WTC11 (cell line): ENCODE results near the gene CDK3. TPM values are rescaled to one million over a fixed set of nuclear protein-coding genes. Genes with fewer than 3 reads are reported as not detected.

Source experiments
- ATAC-seq: fragments of 200-7000 bp; cut with Tn5 transposase; 2 replicates; pipeline ENCODE4 v1.10.0; 2021; ENCODE audit warnings: mild to moderate bottlenecking, moderate library complexity
- CTCF ChIA-PET: fragments of 300-600 bp; sonication (Branson Sonifier 250); formaldehyde crosslinking; loops from one replicate; lab custom pipeline; 2021; ENCODE audit warnings: antibody characterized with exemption; lab: Charles Lee
- POLR2A ChIA-PET: fragments of 350-600 bp; sonication (Branson Sonifier 250); formaldehyde crosslinking; loops from one replicate; lab custom pipeline; 2021; ENCODE audit warnings: antibody characterized with exemption; lab: Charles Lee
- DNase-seq: peaks from one replicate; pipeline ENCODE4 v3.0.0; 2021; ENCODE audit warnings: low spot score
- H3K27ac Mint-ChIP-seq: 2 replicates; pipeline ENCODE4 v1.8.0; 2021; ENCODE audit warnings: mixed read lengths
- H3K27me3 Mint-ChIP-seq: 2 replicates; pipeline ENCODE4 v1.8.0; 2021; ENCODE audit warnings: low read depth, mild to moderate bottlenecking, moderate library complexity, mixed read lengths
- H3K36me3 Mint-ChIP-seq: 2 replicates; pipeline ENCODE4 v1.8.0; 2021; ENCODE audit warnings: mixed read lengths
- H3K4me1 Mint-ChIP-seq: 2 replicates; pipeline ENCODE4 v1.8.0; 2022; ENCODE audit warnings: mixed read lengths
- H3K4me3 Mint-ChIP-seq: 2 replicates; pipeline ENCODE4 v1.8.0; 2021; ENCODE audit warnings: mild to moderate bottlenecking, moderate library complexity, mixed read lengths
- H3K9me3 Mint-ChIP-seq: 2 replicates; pipeline ENCODE4 v1.8.0; 2021; ENCODE audit warnings: mixed read lengths
- AR ChIP-seq: fragments of 250-450 bp; sonication (Bioruptor Pico); IDR thresholded peaks from 2 replicates; pipeline ENCODE4 v1.9.0; 2021; ENCODE audit warnings: mild to moderate bottlenecking
- ATF1 ChIP-seq: sonication (generic); formaldehyde crosslinking; IDR thresholded peaks from 2 replicates; pipeline ENCODE4 v1.8.1; 2023; ENCODE audit warnings: mild to moderate bottlenecking, moderate library complexity, missing genetic modification reagents
- E2F1 ChIP-seq: sonication (generic); formaldehyde crosslinking; IDR thresholded peaks from 2 replicates; pipeline ENCODE4 v1.8.0; 2022; ENCODE audit warnings: mild to moderate bottlenecking, missing genetic modification reagents
- GABPB1 ChIP-seq: sonication (generic); formaldehyde crosslinking; IDR thresholded peaks from 2 replicates; pipeline ENCODE4 v1.8.1; 2023; ENCODE audit warnings: mild to moderate bottlenecking, missing genetic modification reagents
- GRHL2 ChIP-seq: fragments of 250-450 bp; sonication (Bioruptor Pico); IDR thresholded peaks from 2 replicates; pipeline ENCODE4 v1.8.0; 2022; ENCODE audit warnings: mild to moderate bottlenecking, moderate library complexity; ENCODE audit not compliant: insufficient replicate concordance, severe bottlenecking
- GTF2I ChIP-seq: fragments of 250-450 bp; sonication (Bioruptor Pico); conservative IDR thresholded peaks from 2 replicates; pipeline ENCODE4 v1.4.0; 2021; ENCODE audit warnings: mild to moderate bottlenecking
- HMGXB4 ChIP-seq: sonication (generic); formaldehyde crosslinking; IDR thresholded peaks from 2 replicates; pipeline ENCODE4 v1.8.1; 2023; ENCODE audit warnings: mild to moderate bottlenecking, moderate library complexity, missing genetic modification reagents
- IRF2 ChIP-seq: sonication (generic); formaldehyde crosslinking; IDR thresholded peaks from 2 replicates; pipeline ENCODE4 v1.8.0; 2022; ENCODE audit warnings: low read depth, missing genetic modification reagents, borderline replicate concordance
- JAZF1 ChIP-seq: fragments of 250-450 bp; sonication (Bioruptor Pico); IDR thresholded peaks from 2 replicates; pipeline ENCODE4 v1.9.0; 2021; ENCODE audit warnings: moderate library complexity, mild to moderate bottlenecking, inconsistent platforms
- NR1H2 ChIP-seq: sonication (generic); formaldehyde crosslinking; IDR thresholded peaks from 2 replicates; pipeline ENCODE4 v1.9.0; 2021; ENCODE audit warnings: mild to moderate bottlenecking, moderate library complexity, missing genetic modification reagents
- SMAD4 ChIP-seq: sonication (generic); formaldehyde crosslinking; IDR thresholded peaks from 2 replicates; pipeline ENCODE4 v1.8.0; 2022; ENCODE audit warnings: mild to moderate bottlenecking, missing genetic modification reagents
- TEAD1 ChIP-seq: sonication (generic); formaldehyde crosslinking; IDR thresholded peaks from 2 replicates; pipeline ENCODE4 v1.8.0; 2022; ENCODE audit warnings: mild to moderate bottlenecking, missing genetic modification reagents
- ZBTB43 ChIP-seq: sonication (generic); formaldehyde crosslinking; IDR thresholded peaks from 2 replicates; pipeline ENCODE4 v1.8.1; 2023; ENCODE audit warnings: mild to moderate bottlenecking, missing genetic modification reagents
- ZNF121 ChIP-seq: sonication (generic); formaldehyde crosslinking; IDR thresholded peaks from 2 replicates; pipeline ENCODE4 v1.8.0; 2023; ENCODE audit warnings: missing genetic modification reagents
- ZNF263 ChIP-seq: sonication (generic); formaldehyde crosslinking; IDR thresholded peaks from 2 replicates; pipeline ENCODE4 v1.8.1; 2022; ENCODE audit warnings: low read depth, mild to moderate bottlenecking, moderate library complexity, missing genetic modification reagents
- ZNF671 ChIP-seq: fragments of 250-450 bp; sonication (Bioruptor Pico); IDR thresholded peaks from 2 replicates; pipeline ENCODE4 v1.8.0; 2021; ENCODE audit warnings: mild to moderate bottlenecking
- total RNA-seq: library from RNA; stranded (reverse); gene quantifications from 3 replicates; pipeline ENCODE4 v1.2.3, GENCODE V29; 2021
- TF ChIP-seq, protein P1 (sequence below): sonication (generic); formaldehyde crosslinking; IDR thresholded peaks from 2 replicates; pipeline ENCODE4 v1.8.0; 2022; ENCODE audit warnings: mild to moderate bottlenecking, missing genetic modification reagents

Gene CDK3
- total RNA-seq, 1 experiment from 2014 or later, result 9.5 TPM

DNA sequence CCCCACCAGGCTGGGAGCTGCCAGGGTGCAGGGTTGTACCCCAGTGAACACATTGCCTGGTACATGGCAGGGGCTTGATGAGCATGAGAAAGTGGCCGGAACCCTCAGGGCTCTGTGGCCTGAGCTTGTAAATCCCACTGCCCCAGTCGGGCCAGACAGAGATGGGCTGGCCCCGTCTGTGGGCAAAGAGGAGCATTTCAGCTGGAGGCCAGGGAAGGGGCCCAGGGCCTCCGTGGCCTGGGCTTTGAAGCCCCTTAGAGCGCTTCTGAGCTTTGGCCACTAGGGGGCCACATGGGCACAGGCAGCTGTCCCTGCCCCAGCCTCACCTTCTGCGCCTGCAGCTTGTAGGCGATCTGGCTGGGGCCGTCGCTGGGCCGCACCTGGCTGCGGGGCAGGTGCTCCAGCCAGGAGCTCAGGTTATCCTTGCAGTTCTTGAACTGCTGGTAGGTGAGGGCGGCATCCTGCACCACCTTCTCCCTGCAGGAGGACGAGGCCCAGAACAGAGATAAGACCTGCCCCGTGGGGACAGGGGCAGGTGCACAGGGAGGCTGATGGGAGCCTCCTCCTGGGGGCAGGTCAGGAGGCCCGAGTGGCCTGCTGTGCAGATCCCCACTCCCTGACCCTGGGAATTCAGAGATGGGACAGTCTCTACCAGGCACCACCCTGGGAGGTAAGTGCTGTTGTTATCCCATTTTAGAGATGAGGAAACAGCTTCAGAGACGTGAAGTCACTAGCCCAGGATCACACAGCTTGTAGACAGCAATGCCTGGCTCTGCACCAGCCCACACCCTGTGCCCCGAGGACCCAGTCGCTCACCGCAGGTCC lies 13.7 kb downstream of the CDK3 start (continued):
- no peak for TF ChIP-seq GRHL2 (CRISPR knock-in tag)
- TF ChIP-seq TEAD1 (CRISPR knock-in tag), result 0 out of 2 replicates have a peak, but pooled peaks have one; percentile 40
- TF ChIP-seq SMAD4 (CRISPR knock-in tag), result 0 out of 2 replicates have a peak, but pooled peaks have one; percentile 64
- 0 out of 2 replicates have a peak, but pooled peaks have one; percentile 42 for TF ChIP-seq GABPB1 (CRISPR knock-in tag)
- peak; percentile 85; the same call in 1 of the 2 replicates for TF ChIP-seq ZNF121 (CRISPR knock-in tag)
- no peak for TF ChIP-seq ZBTB43 (CRISPR knock-in tag)
- TF ChIP-seq JAZF1 (CRISPR knock-in tag), result no peak

DNA sequence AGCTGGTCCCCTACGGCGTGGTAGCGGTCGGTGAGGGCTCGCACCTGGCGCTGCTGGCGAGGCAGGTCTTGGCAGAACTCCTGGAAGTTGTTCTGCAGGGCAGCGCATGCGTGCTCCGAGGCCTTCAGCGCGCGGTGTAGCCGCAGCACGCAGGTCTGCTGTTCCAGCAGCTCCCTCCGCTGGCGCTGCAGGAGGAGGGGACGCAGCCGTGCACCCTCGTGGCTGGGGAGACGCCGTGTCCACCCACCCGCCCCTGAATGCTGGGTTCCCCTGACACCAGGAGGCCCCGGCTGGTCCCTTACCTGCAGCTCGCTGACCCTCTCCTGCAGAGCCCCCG lies 14.2 kb downstream of the CDK3 start:
- no peaks in the 10 kb centered on the region for H3K27me3 Mint-ChIP-seq
- no peaks in the 10 kb centered on the region for H3K36me3 Mint-ChIP-seq
- peak; percentile 4; the same call in 1 of the 2 replicates for ATAC-seq
- POLR2A ChIA-PET, result interaction anchor here (0.5 to 1.3 kb wide), 4 partner anchors 106 to 160 kb away, joined by 3 to 5 read pairs (median 4); partner anchors contain the start of gene MRPL38
- H3K27ac Mint-ChIP-seq, result no peak overlapping the region
- CTCF ChIA-PET, result interaction anchor here (0.6 to 7.6 kb wide), 84 partner anchors 7 to 542 kb away, joined by 3 to 112 read pairs (median 6); partner anchors contain the start of genes ACOX1, CDK3, EVPL and FBF1
- H3K9me3 Mint-ChIP-seq, result no peaks in the 10 kb centered on the region
- TF ChIP-seq HMGXB4 (no peak), ZNF671 (CRISPR knock-in tag) (no peak), GTF2I (CRISPR knock-in tag) (no peak), GABPB1 (CRISPR knock-in tag) (no peak), ATF1 (CRISPR knock-in tag) (no peak), IRF2 (no peak)
- 0 out of 2 replicates have a peak, but pooled peaks cover 2% of the 10 kb centered on the region for H3K4me1 Mint-ChIP-seq
- no peak overlapping the region for H3K4me3 Mint-ChIP-seq
- DNase-seq, result no peak

- no peaks in the 10 kb centered on the region for H3K27me3 Mint-ChIP-seq
- H3K4me1 Mint-ChIP-seq, result 0 out of 2 replicates have a peak, but pooled peaks cover 2% of the 10 kb centered on the region
- H3K36me3 Mint-ChIP-seq, result no peaks in the 10 kb centered on the region
- DNase-seq (no peak), ATAC-seq (no peak)
- no peaks in the 10 kb centered on the region for H3K9me3 Mint-ChIP-seq
- ChIA-PET CTCF (interaction anchor here (1.0 to 5.8 kb wide), 3 partner anchors 13 to 261 kb away, joined by 3 to 72 read pairs (median 6); no protein-coding TSS in a partner anchor), POLR2A (no interaction called here)
- no peak overlapping the region for H3K4me3 Mint-ChIP-seq
- no peak overlapping the region for H3K27ac Mint-ChIP-seq
- TF ChIP-seq ZNF121 (CRISPR knock-in tag) (no peak), ZNF263 (no peak), AR (CRISPR knock-in tag) (no peak), JAZF1 (CRISPR knock-in tag) (no peak), E2F1 (CRISPR knock-in tag) (no peak), NR1H2 (no peak)
- TF ChIP-seq, protein P1, sequence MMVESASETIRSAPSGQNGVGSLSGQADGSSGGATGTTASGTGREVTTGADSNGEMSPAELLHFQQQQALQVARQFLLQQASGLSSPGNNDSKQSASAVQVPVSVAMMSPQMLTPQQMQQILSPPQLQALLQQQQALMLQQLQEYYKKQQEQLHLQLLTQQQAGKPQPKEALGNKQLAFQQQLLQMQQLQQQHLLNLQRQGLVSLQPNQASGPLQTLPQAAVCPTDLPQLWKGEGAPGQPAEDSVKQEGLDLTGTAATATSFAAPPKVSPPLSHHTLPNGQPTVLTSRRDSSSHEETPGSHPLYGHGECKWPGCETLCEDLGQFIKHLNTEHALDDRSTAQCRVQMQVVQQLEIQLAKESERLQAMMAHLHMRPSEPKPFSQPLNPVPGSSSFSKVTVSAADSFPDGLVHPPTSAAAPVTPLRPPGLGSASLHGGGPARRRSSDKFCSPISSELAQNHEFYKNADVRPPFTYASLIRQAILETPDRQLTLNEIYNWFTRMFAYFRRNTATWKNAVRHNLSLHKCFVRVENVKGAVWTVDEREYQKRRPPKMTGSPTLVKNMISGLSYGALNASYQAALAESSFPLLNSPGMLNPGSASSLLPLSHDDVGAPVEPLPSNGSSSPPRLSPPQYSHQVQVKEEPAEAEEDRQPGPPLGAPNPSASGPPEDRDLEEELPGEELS (CRISPR knock-in tag), result no peak
These were observed 17.1 kb downstream of the CDK3 start for GRCh38 chr17:76017481-76018339.
